PC-9 (cell line): ENCODE measurements around the gene OR52K1. TPM values are rescaled to one million over a fixed set of nuclear protein-coding genes. Genes with fewer than 3 reads are reported as not detected.

Source experiments
- BruUV-seq: library from RNA; stranded (reverse); fragments of 400-500 nt; replicated peaks from 2 replicates; lab custom pipeline; 2021; lab: Mats Ljungman, UMichigan
- CTCF ChIA-PET: fragments of 300-600 bp; sonication (Branson Sonifier 250); formaldehyde crosslinking; loops from one replicate; lab custom pipeline; 2022; ENCODE audit warnings: antibody characterized with exemption; lab: Charles Lee
- POLR2A ChIA-PET: fragments of 300-600 bp; sonication (Branson Sonifier 250); formaldehyde crosslinking; loops from one replicate; lab custom pipeline; 2022; ENCODE audit warnings: antibody characterized with exemption; ENCODE audit not compliant: unreplicated experiment; lab: Charles Lee
- DNase-seq, 2 experiments: peaks; one replicate each; pipeline versions ENCODE4 v3.0.0 to v3.0.0-alpha.2; 2015 to 2022; ENCODE audit warnings: mixed read lengths in 1 of 2
- H2AFZ ChIP-seq: fragments of 200-600 bp; sonication (generic); 2 replicates; pipeline ENCODE4 v1.8.1; 2017; ENCODE audit warnings: antibody characterized with exemption
- H3F3A ChIP-seq: fragments of 200-600 bp; sonication (generic); 2 replicates; pipeline ENCODE4 v1.8.1; 2017; ENCODE audit warnings: antibody characterized with exemption, mild to moderate bottlenecking, low read depth; ENCODE audit not compliant: insufficient read depth
- H3K27ac ChIP-seq: fragments of 200-600 bp; sonication (generic); 2 replicates; pipeline ENCODE4 v1.6.1; 2016; ENCODE audit warnings: mixed run types
- H3K27me3 ChIP-seq: fragments of 200-600 bp; sonication (generic); 2 replicates; pipeline ENCODE4 v1.6.1; 2016; ENCODE audit warnings: low read depth, mixed run types; ENCODE audit not compliant: insufficient read depth
- H3K36me3 ChIP-seq: fragments of 200-600 bp; sonication (generic); 2 replicates; pipeline ENCODE4 v1.6.1; 2016; ENCODE audit warnings: low read depth, mixed run types
- H3K4me1 ChIP-seq: fragments of 200-600 bp; sonication (generic); replicated peaks from 2 replicates; pipeline ENCODE4 v1.6.1; 2016; ENCODE audit warnings: mixed run types; ENCODE audit not compliant: insufficient read depth
- H3K4me2 ChIP-seq: fragments of 200-600 bp; sonication (generic); 2 replicates; pipeline ENCODE4 v1.6.1; 2017; ENCODE audit warnings: mixed run types
- H3K4me3 ChIP-seq: fragments of 200-600 bp; sonication (generic); 2 replicates; pipeline ENCODE4 v1.6.1; 2016; ENCODE audit warnings: mixed run types
- H3K79me2 ChIP-seq: fragments of 200-600 bp; sonication (generic); 2 replicates; pipeline ENCODE4 v1.6.1; 2017; ENCODE audit warnings: low read depth, mixed run types
- H3K9me2 ChIP-seq: fragments of 200-600 bp; sonication (generic); 2 replicates; pipeline ENCODE4 v1.8.1; 2017; ENCODE audit warnings: mild to moderate bottlenecking; ENCODE audit not compliant: insufficient read depth
- H3K9me3 ChIP-seq: fragments of 200-600 bp; sonication (generic); 2 replicates; pipeline ENCODE4 v1.8.1; 2016; ENCODE audit warnings: low read depth; ENCODE audit not compliant: insufficient read depth
- H4K20me1 ChIP-seq: fragments of 200-600 bp; sonication (generic); 2 replicates; pipeline ENCODE4 v1.8.1; 2017; ENCODE audit not compliant: insufficient read depth
- EZH2 ChIP-seq: fragments of 200-600 bp; sonication (generic); IDR thresholded peaks from 2 replicates; pipeline ENCODE4 v1.8.0; 2017; ENCODE audit warnings: antibody characterized with exemption, low read depth
- intact Hi-C: fragments of 100-400 bp; cut with micrococcal nuclease; formaldehyde crosslinking; loops from one replicate; pipeline ENCODE4 v1.10.0; 2022; ENCODE audit not compliant: unreplicated experiment
- total RNA-seq: library from RNA; stranded (reverse); gene quantifications from 2 replicates; pipeline ENCODE4 v1.2.3, GENCODE V29; 2021
- TF ChIP-seq, protein P1 (sequence below): fragments of 200-600 bp; sonication (generic); conservative IDR thresholded peaks from 2 replicates; pipeline ENCODE4 v1.6.1; 2017; ENCODE audit warnings: mixed run types, antibody characterized with exemption, mild to moderate bottlenecking, moderate library complexity

Gene OR52K1
- total RNA-seq, 1 experiment from 2014 or later: not detected

DNA sequence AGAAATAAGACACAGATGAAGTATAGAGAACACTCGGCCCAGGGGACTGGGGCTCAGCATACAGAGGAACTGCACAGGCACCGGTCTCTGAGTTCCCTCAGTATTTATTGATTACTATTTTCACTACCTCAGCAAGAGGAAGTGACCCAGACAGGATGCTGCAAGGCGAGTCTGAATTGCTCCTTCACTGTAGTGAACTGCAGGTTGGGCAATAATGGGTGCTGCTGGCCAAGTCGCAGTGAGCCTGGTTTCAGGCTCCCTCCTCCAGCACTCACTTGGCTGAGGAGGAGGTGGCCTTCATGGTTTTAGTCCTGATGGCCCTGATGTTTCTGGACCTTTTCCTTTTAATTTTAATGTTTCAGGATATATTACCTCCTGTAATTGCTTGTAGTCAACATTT lies 22.9 kb upstream of the OR52K1 start:
- no peaks in the 10 kb centered on the region for H4K20me1 ChIP-seq
- H3K4me1 ChIP-seq: no peaks in the 10 kb centered on the region
- H3K79me2 ChIP-seq: no peaks in the 10 kb centered on the region
- H3K9me2 ChIP-seq: no peaks in the 10 kb centered on the region
- ChIA-PET CTCF (no interaction called here), POLR2A (no interaction called here)
- no peaks in the 10 kb centered on the region for H3K27me3 ChIP-seq
- H3K4me2 ChIP-seq: no peak overlapping the region
- BruUV-seq: no TSS peak
- H3K36me3 ChIP-seq: no peaks in the 10 kb centered on the region
- no peak overlapping the region for H3K27ac ChIP-seq
- intact Hi-C loops: no loop called here
- H3K4me3 ChIP-seq: no peak overlapping the region
- H2AFZ ChIP-seq: no peak overlapping the region
- H3K9me3 ChIP-seq: no peaks in the 10 kb centered on the region
- H3F3A ChIP-seq: no peaks in the 10 kb centered on the region
- TF ChIP-seq EZH2: no peak
- TF ChIP-seq, protein P1, sequence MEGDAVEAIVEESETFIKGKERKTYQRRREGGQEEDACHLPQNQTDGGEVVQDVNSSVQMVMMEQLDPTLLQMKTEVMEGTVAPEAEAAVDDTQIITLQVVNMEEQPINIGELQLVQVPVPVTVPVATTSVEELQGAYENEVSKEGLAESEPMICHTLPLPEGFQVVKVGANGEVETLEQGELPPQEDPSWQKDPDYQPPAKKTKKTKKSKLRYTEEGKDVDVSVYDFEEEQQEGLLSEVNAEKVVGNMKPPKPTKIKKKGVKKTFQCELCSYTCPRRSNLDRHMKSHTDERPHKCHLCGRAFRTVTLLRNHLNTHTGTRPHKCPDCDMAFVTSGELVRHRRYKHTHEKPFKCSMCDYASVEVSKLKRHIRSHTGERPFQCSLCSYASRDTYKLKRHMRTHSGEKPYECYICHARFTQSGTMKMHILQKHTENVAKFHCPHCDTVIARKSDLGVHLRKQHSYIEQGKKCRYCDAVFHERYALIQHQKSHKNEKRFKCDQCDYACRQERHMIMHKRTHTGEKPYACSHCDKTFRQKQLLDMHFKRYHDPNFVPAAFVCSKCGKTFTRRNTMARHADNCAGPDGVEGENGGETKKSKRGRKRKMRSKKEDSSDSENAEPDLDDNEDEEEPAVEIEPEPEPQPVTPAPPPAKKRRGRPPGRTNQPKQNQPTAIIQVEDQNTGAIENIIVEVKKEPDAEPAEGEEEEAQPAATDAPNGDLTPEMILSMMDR: no peak
- no peak for DNase-seq

DNA sequence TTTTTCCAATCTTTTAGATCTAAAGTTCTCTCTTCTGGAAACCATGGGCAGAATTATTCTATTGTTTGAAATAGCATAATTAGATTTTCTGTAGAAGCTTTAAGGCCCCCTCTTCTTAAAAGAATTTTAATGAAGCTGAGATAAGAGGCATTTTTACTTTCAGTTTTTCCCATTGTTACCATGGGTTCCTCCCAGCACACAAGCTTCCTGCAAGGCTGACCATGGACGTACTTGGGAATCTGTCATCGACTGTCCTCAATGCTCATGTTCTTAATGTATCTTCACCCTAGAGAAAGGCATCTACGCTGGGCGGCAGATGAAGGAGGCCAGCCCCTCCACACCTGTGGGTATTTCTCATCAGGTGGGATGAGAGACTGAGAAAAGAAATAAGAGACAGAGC lies 22.3 kb upstream of the OR52K1 start:
- intact Hi-C loops: no loop called here
- H4K20me1 ChIP-seq: no peaks in the 10 kb centered on the region
- H3K79me2 ChIP-seq: no peaks in the 10 kb centered on the region
- ChIA-PET POLR2A (no interaction called here), CTCF (no interaction called here)
- H3K4me2 ChIP-seq: no peak overlapping the region
- no peak for DNase-seq
- no peaks in the 10 kb centered on the region for H3K9me3 ChIP-seq
- no TSS peak for BruUV-seq
- H3K4me1 ChIP-seq: no peaks in the 10 kb centered on the region
- no peaks in the 10 kb centered on the region for H3K9me2 ChIP-seq
- H2AFZ ChIP-seq: no peak overlapping the region
- no peak overlapping the region for H3K4me3 ChIP-seq
- no peaks in the 10 kb centered on the region for H3K27me3 ChIP-seq
- no peak for TF ChIP-seq EZH2
- TF ChIP-seq, protein P1: no peak
- no peaks in the 10 kb centered on the region for H3F3A ChIP-seq
- no peaks in the 10 kb centered on the region for H3K36me3 ChIP-seq
- no peak overlapping the region for H3K27ac ChIP-seq

GRCh38 chr11:4464216-4465159 lies 18.0 kb upstream of the OR52K1 start:
- no peak overlapping the region for H3K27ac ChIP-seq
- ChIA-PET CTCF (no interaction called here), POLR2A (no interaction called here)
- no peaks in the 10 kb centered on the region for H3K27me3 ChIP-seq
- no peak overlapping the region for H3K4me2 ChIP-seq
- no peaks in the 10 kb centered on the region for H3K36me3 ChIP-seq
- H3K4me3 ChIP-seq: no peak overlapping the region
- H4K20me1 ChIP-seq: no peaks in the 10 kb centered on the region
- no peaks in the 10 kb centered on the region for H3K9me2 ChIP-seq
- intact Hi-C loops: no loop called here
- no peak for TF ChIP-seq EZH2
- TF ChIP-seq, protein P1: no peak
- no peaks in the 10 kb centered on the region for H3K9me3 ChIP-seq
- no peaks in the 10 kb centered on the region for H3K4me1 ChIP-seq
- no peak overlapping the region for H2AFZ ChIP-seq
- DNase-seq: no peak
- BruUV-seq: no TSS peak
- H3K79me2 ChIP-seq: no peaks in the 10 kb centered on the region
- no peaks in the 10 kb centered on the region for H3F3A ChIP-seq
